Lower leg skin (tissue), 3 donors: ENCODE data around the gene BABAM2.
"Not testable (repeated sequence)": the region's sequence is repeated elsewhere in the genome, so short reads cannot be mapped to it uniquely, and the experiment has no call there.

Experiments
- CTCF ChIP-seq, 3 donors: fragments of 450-650 bp; IDR thresholded peaks; one replicate each; pipeline ENCODE4 v1.5.1; 2016; ENCODE audit warnings: antibody characterized with exemption in 3 of 3, mild to moderate bottlenecking in 3 of 3, moderate library complexity in 2 of 3
- POLR2A ChIP-seq, 2 donors: fragments of 450-650 bp; IDR thresholded peaks; one replicate each; pipeline ENCODE4 v1.6.1; 2016 to 2017; ENCODE audit warnings: antibody characterized with exemption in 2 of 2, mild to moderate bottlenecking in 1 of 2, moderate library complexity in 1 of 2

- TF ChIP-seq POLR2A, CTCF (IDR thresholded peaks at IDR 0.05): not testable (repeated sequence)
These were observed 440.2 kb downstream of the BABAM2 start for GRCh38 chr2:28330722-28331121.
